Adrenal gland (tissue), 5 donors: ENCODE results near the gene FAM161B.

ENCODE experiments used
- POLR2A ChIP-seq, 2 donors: fragments of 450-650 bp; IDR thresholded peaks; one replicate each; pipeline ENCODE4 v1.6.1; 2017; ENCODE audit warnings: antibody characterized with exemption in 2 of 2, mild to moderate bottlenecking in 2 of 2, moderate library complexity in 1 of 2
- TF ChIP-seq, protein P1 (sequence below), 6 experiments: fragments of 450-650 bp in 4 of 6; fragments of 200-600 bp in 2 of 6; sonication (generic) in 1 of 6; IDR thresholded peaks; 1 replicate in 5 of 6; 2 replicates in 1 of 6; pipeline versions ENCODE4 v1.5.1 to v1.8.0; 2016 to 2021; ENCODE audit warnings: antibody characterized with exemption in 6 of 6, mild to moderate bottlenecking in 2 of 6, moderate library complexity in 1 of 6
- donor health status: DM: no; HTN: no; CAD: no.

GRCh38 chr14:73916324-73916723 is 33.6 kb downstream of the FAM161B start:
- TF ChIP-seq, protein P1, sequence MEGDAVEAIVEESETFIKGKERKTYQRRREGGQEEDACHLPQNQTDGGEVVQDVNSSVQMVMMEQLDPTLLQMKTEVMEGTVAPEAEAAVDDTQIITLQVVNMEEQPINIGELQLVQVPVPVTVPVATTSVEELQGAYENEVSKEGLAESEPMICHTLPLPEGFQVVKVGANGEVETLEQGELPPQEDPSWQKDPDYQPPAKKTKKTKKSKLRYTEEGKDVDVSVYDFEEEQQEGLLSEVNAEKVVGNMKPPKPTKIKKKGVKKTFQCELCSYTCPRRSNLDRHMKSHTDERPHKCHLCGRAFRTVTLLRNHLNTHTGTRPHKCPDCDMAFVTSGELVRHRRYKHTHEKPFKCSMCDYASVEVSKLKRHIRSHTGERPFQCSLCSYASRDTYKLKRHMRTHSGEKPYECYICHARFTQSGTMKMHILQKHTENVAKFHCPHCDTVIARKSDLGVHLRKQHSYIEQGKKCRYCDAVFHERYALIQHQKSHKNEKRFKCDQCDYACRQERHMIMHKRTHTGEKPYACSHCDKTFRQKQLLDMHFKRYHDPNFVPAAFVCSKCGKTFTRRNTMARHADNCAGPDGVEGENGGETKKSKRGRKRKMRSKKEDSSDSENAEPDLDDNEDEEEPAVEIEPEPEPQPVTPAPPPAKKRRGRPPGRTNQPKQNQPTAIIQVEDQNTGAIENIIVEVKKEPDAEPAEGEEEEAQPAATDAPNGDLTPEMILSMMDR (IDR thresholded peaks at IDR 0.05) = no peak
- TF ChIP-seq POLR2A (IDR thresholded peaks at IDR 0.05) = no peak
